ENCODE data around the gene TBKBP1. TPM values are rescaled to one million over a fixed set of nuclear protein-coding genes. Genes with fewer than 3 reads are reported as not detected.

Gene TBKBP1
- total and polyA plus RNA-seq, 2 of the 4 experiments (the other 2 are of a cell fraction) = 3.4 to 8.5 TPM

GRCh38 chr17:47751471-47751870, 57.5 kb downstream of the TBKBP1 start:
- Histone ChIP-seq H3K4me2 (ENCODE audit: low read depth, low read length) (no peak overlapping the region), H2BK5ac (ENCODE audit: low read depth, low read length, poor library complexity, severe bottlenecking) (no peak overlapping the region), H3K56ac (ENCODE audit: extremely low read depth, insufficient read depth, low read length) (no peak overlapping the region), H3K27me3 (ENCODE audit: control insufficient read depth, insufficient read depth, low read length) (peaks cover 15% of the 10 kb centered on the region), H3K18ac (ENCODE audit: low read depth, low read length) (no peak overlapping the region), H2AK9ac (replicated peaks; ENCODE audit: low read depth, low read length, poor library complexity) (no peak overlapping the region), H3K4ac (ENCODE audit: low read depth, low read length) (no peak overlapping the region), H4K5ac (ENCODE audit: low read depth, low read length) (no peak overlapping the region), H3K9me3 (ENCODE audit: control insufficient read depth, insufficient read depth, low read length) (peaks cover 6% of the 10 kb centered on the region), H2BK20ac (ENCODE audit: low read depth, low read length) (no peak overlapping the region), H2BK15ac (ENCODE audit: low read depth, low read length) (no peak overlapping the region), H3K4me1 (ENCODE audit: control insufficient read depth, insufficient read depth, low read length) (no peaks in the 10 kb centered on the region), H3K36me3 (ENCODE audit: control insufficient read depth, insufficient read depth, low read length) (no peaks in the 10 kb centered on the region), H3K9me1 (ENCODE audit: insufficient read depth, low read length) (no peaks in the 10 kb centered on the region), H3K9ac (ENCODE audit: low read depth, low read length) (no peak overlapping the region), H2AFZ (replicated peaks; ENCODE audit: low read length, poor library complexity) (no peak overlapping the region), H3K14ac (replicated peaks; ENCODE audit: low read depth, low read length) (no peak overlapping the region), H2BK120ac (ENCODE audit: low read depth, low read length) (no peak overlapping the region), H4K91ac (ENCODE audit: insufficient read depth, low read depth, low read length) (no peak overlapping the region), H4K8ac (ENCODE audit: low read depth in 2 of 2, low read length in 2 of 2) (no peak overlapping the region), H3K4me3 (ENCODE audit: insufficient read depth, low read depth, low read length) (no peak overlapping the region), H3K79me1 (ENCODE audit: low read depth in 1 of 2, low read length in 2 of 2) (no peaks in the 10 kb centered on the region), H4K20me1 (ENCODE audit: insufficient read depth, low read length) (no peaks in the 10 kb centered on the region), H3K23ac (ENCODE audit: low read depth, low read length) (no peak overlapping the region), H3K27ac (ENCODE audit: insufficient read depth, low read length) (no peak overlapping the region), H2AK5ac (ENCODE audit: low read depth, low read length) (no peak overlapping the region)
- no peak for TF ChIP-seq CHD1 (IDR thresholded peaks at IDR 0.05; ENCODE audit: low read depth, low read length)
- no peak for TF ChIP-seq MAZ (IDR thresholded peaks at IDR 0.05; ENCODE audit: borderline replicate concordance, low read depth, low read length)
- TF ChIP-seq CTCF (conservative IDR thresholded peaks at IDR 0.05; ENCODE audit: low read depth, low read length) = no peak
- no peak for TF ChIP-seq SMC3 (IDR thresholded peaks at IDR 0.05; ENCODE audit: low read depth, low read length)
- no peak for TF ChIP-seq USF2 (IDR thresholded peaks at IDR 0.05; ENCODE audit: low read depth, low read length)
- no peak for TF ChIP-seq RFX5 (IDR thresholded peaks at IDR 0.05; ENCODE audit: low read depth, low read length)
- no peak for TF ChIP-seq NFE2L2 (IDR thresholded peaks at IDR 0.05; ENCODE audit: low read depth, low read length)
- no peak for TF ChIP-seq CEBPB (IDR thresholded peaks at IDR 0.05; ENCODE audit: low read depth, low read length)
- TF ChIP-seq MXI1 (IDR thresholded peaks at IDR 0.05; ENCODE audit: borderline replicate concordance, low read depth, low read length) = no peak
- TF ChIP-seq BHLHE40 (IDR thresholded peaks at IDR 0.05; ENCODE audit: low read depth, low read length) = no peak
- no peak for TF ChIP-seq ELK1 (IDR thresholded peaks at IDR 0.05; ENCODE audit: borderline replicate concordance, low read depth, low read length)
- no peak for TF ChIP-seq MAFK (IDR thresholded peaks at IDR 0.05; ENCODE audit: low read depth, low read length)
- TF ChIP-seq POLR2A (IDR thresholded peaks at IDR 0.05; ENCODE audit: low read depth, low read length) = no peak
- TF ChIP-seq RCOR1 (IDR thresholded peaks at IDR 0.05; ENCODE audit: insufficient replicate concordance, low read length) = no peak
- in situ Hi-C loops (cut with MboI; ENCODE audit: low sequenced_read_pairs) = no loop called here
- intact Hi-C loops (cut with micrococcal nuclease) = no loop called here
- no peak for DNase-seq
- ChIA-PET POLR2A (ENCODE audit: unreplicated experiment) (no interaction called here), CTCF (no interaction called here)
- no TSS peak for BruUV-seq (replicated peaks)
- dilution Hi-C loops (cut with HindIII; ENCODE audit: low sequenced_read_pairs, unreplicated experiment) = no loop called here
- no peak for ATAC-seq (ENCODE audit: low read depth)
- WGBS, 2 experiments (ENCODE audit: extremely low coverage in 2 of 2, insufficient read length in 1 of 2) = no CpG with 5 or more reads among the region's 3 CpGs

Data from IMR-90 (cell line).